ENCODE measurements around the gene RPL10. TPM values are rescaled to one million over a fixed set of nuclear protein-coding genes. Genes with fewer than 3 reads are reported as not detected.
A peak's percentile ranks its signal among the peaks of the same experiment; 100 is the strongest.

The RPL10 gene
- total and polyA plus RNA-seq, 9 of the 15 experiments (the other 6 are each of a cell fraction or from before 2014, with no cell fraction given): 3,774 to 7,600 (median 5,014) TPM

DNA sequence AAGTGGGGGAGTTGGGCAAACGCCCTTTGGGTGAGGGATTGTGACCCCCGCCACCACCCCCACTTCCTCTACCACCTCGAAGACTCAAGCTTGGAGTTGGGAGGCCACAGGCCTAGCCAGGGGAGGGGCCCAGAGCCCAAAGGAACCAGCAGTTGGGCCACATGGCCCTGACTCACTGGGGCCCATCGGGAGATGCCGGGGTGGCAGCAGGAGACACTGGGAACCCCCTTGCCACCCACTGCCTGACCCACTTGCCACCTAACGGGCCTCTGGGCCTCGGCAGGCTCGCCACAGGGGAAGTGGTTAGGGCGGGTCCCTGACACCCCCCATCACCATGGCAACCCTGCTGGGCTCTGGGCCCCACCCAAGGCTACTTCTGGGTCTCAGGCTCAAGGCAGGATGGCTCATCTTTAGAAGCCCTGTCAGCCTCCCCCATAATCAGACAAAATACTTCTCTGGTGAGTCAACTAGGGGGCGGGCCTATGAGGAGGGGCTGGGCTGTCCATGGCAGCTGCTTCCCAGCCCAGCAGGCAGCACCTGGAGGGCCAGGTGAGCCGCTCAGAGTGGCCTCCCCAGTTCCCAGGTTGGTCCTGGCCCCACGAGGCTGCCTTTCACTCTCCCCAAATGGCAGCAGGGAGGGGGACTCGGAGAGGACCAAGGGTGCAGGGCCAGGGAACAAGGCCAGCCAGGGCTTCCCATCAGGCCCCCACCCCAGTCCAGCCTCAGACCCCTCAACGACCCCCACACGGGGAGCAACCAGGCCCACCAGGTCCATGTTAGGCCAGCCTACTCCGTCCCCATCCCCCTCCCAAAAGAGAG, 29.3 kb upstream of the RPL10 start:
- H3K27me3 ChIP-seq (ENCODE audit: control insufficient read depth in 2 of 2, insufficient read depth in 2 of 2, low read length in 2 of 2): no peaks in the 10 kb centered on the region
- peaks cover 50% of the 10 kb centered on the region; the same call in 2 of the 3 replicates for H3K36me3 ChIP-seq (ENCODE audit: control insufficient read depth, insufficient read depth, low read length)
- no peaks in the 10 kb centered on the region; the same call in 1 of the 2 replicates for H4K20me1 ChIP-seq (replicated peaks; ENCODE audit: control insufficient read depth, insufficient read depth, low read length)
- peak overlapping the region; percentile 96 for H3K4me2 ChIP-seq (ENCODE audit: insufficient read depth, low read length)
- BruUV-seq (replicated peaks): no TSS peak
- H2AFZ ChIP-seq (ENCODE audit: low read depth, low read length): no peak overlapping the region
- peak; percentile 79 for ATAC-seq
- FAIRE-seq: peak; percentile 97
- peak overlapping the region; percentile 89 for H3K4me3 ChIP-seq
- ChIA-PET POLR2A (interaction anchor here (0.6 to 1.3 kb wide), 7 partner anchors 11 to 591 kb away, joined by 3 to 5 read pairs (median 4); partner anchors contain the start of gene FAM3A), CTCF (ENCODE audit: low intra/inter-chr PET ratio) (no interaction called here)
- in situ Hi-C loops (cut with MboI) (no loop called here), intact Hi-C loops (cut with micrococcal nuclease) (no loop called here)
- no peaks in the 10 kb centered on the region for H3K9me1 ChIP-seq (ENCODE audit: control insufficient read depth, insufficient read depth, low read length)
- no peaks in the 10 kb centered on the region for H3K9me3 ChIP-seq (replicated peaks; ENCODE audit: control insufficient read depth, insufficient read depth, low read depth, low read length)
- DNase-seq (ENCODE audit: extremely low read depth in 1 of 4, low spot score in 3 of 4): peak; percentile 73 to 94 (median 82)
- WGBS (ENCODE audit: insufficient coverage, low coverage, missing lambda C conversion rate): 2% methylated on average over 7 of the region's 16 CpGs
- H3K27ac ChIP-seq (ENCODE audit: extremely low read depth, low read depth, low read length): peak overlapping the region; percentile 99
- H3K79me2 ChIP-seq (ENCODE audit: control insufficient read depth, insufficient read depth, low read length): peaks cover 61% of the 10 kb centered on the region
- H3K4me1 ChIP-seq (replicated peaks in 1 of 2; ENCODE audit: control insufficient read depth in 2 of 2, insufficient read depth in 2 of 2, low read length in 2 of 2): peaks cover 16 to 78% of the 10 kb centered on the region in 2 experiments
- peak overlapping the region; percentile 91 to 94 for H3K9ac ChIP-seq (ENCODE audit: insufficient read depth in 1 of 2, low read depth in 2 of 2, low read length in 2 of 2)
- TF ChIP-seq ZEB2 (IDR thresholded peaks at IDR 0.05) (peak; percentile 86), MIER1 (IDR thresholded peaks at IDR 0.05; ENCODE audit: low read depth) (no peak), NCOA1 (IDR thresholded peaks at IDR 0.05; ENCODE audit: low read depth) (no peak), PRMT5 (CRISPR knock-in tag; IDR thresholded peaks at IDR 0.05) (no peak), STAT6 (CRISPR knock-in tag; IDR thresholded peaks at IDR 0.05) (0 out of 2 replicates have a peak, but pooled peaks have one; percentile 58), ZNF174 (CRISPR knock-in tag; IDR thresholded peaks at IDR 0.05) (no peak), SRSF3 (IDR thresholded peaks at IDR 0.05; ENCODE audit: insufficient read depth, low read length) (no peak), ARHGAP35 (IDR thresholded peaks at IDR 0.05; ENCODE audit: partially characterized antibody) (no peak), HSF4 (CRISPR knock-in tag; IDR thresholded peaks at IDR 0.05; ENCODE audit: borderline replicate concordance) (no peak), HOXB6 (CRISPR knock-in tag; IDR thresholded peaks at IDR 0.05; ENCODE audit: borderline replicate concordance) (no peak), ZNF232 (CRISPR knock-in tag; IDR thresholded peaks at IDR 0.05) (0 out of 2 replicates have a peak, but pooled peaks have one; percentile 26), ZNF263 (CRISPR knock-in tag; IDR thresholded peaks at IDR 0.05; ENCODE audit: borderline replicate concordance) (no peak), PTBP1 (IDR thresholded peaks at IDR 0.05; ENCODE audit: low read depth, low read length) (no peak), ZNF444 (CRISPR knock-in tag; IDR thresholded peaks at IDR 0.05) (no peak), TFE3 (CRISPR knock-in tag; IDR thresholded peaks at IDR 0.05) (no peak)
- TF ChIP-seq, protein P1, sequence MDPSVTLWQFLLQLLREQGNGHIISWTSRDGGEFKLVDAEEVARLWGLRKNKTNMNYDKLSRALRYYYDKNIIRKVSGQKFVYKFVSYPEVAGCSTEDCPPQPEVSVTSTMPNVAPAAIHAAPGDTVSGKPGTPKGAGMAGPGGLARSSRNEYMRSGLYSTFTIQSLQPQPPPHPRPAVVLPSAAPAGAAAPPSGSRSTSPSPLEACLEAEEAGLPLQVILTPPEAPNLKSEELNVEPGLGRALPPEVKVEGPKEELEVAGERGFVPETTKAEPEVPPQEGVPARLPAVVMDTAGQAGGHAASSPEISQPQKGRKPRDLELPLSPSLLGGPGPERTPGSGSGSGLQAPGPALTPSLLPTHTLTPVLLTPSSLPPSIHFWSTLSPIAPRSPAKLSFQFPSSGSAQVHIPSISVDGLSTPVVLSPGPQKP (CRISPR knock-in tag; IDR thresholded peaks at IDR 0.05): no peak
- TF ChIP-seq, protein P2, sequence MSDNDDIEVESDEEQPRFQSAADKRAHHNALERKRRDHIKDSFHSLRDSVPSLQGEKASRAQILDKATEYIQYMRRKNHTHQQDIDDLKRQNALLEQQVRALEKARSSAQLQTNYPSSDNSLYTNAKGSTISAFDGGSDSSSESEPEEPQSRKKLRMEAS (CRISPR knock-in tag; IDR thresholded peaks at IDR 0.05): peak; percentile 68

Measured in K562 (cell line).